HCT116 (cell line): ENCODE data around the gene STARD3NL. TPM values are rescaled to one million over a fixed set of nuclear protein-coding genes. Genes with fewer than 3 reads are reported as not detected.

Source experiments
- ATAC-seq: fragments of 200-7000 bp; cut with Tn5 transposase; 2 replicates; pipeline ENCODE4 v1.9.1; 2020; ENCODE audit warnings: mild to moderate bottlenecking, moderate library complexity
- BruUV-seq: library from RNA; stranded (reverse); fragments of 400-500 nt; replicated peaks from 2 replicates; lab custom pipeline; 2021; lab: Mats Ljungman, UMichigan
- CTCF ChIA-PET: fragments of 300-600 bp; sonication (Branson Sonifier 250); formaldehyde crosslinking; loops from one replicate; lab custom pipeline; 2021; ENCODE audit warnings: antibody characterized with exemption; lab: Charles Lee
- POLR2A ChIA-PET: fragments of 300-600, 350-600 bp; sonication (Branson Sonifier 250); formaldehyde crosslinking; loops from one replicate; lab custom pipeline; 2021; ENCODE audit warnings: antibody characterized with exemption; lab: Charles Lee
- RAD21 ChIA-PET, 2 experiments: fragments of 300-600 bp; sonication (Branson Sonifier 250); formaldehyde crosslinking; loops; one replicate each; lab custom pipeline; 2023; ENCODE audit warnings: low total read pairs in 2 of 2; ENCODE audit not compliant: uncharacterized antibody in 2 of 2, unreplicated experiment in 2 of 2, low non-redundant PET in 1 of 2; lab: Charles Lee
- DNase-seq: peaks from one replicate; pipeline ENCODE4 v3.0.0-alpha.2; 2010; ENCODE audit warnings: low read depth, low spot score
- H2AFZ ChIP-seq: fragments of 200-600 bp; shearing (Covaris generic), sonication (generic); 2 replicates; pipeline ENCODE4 v1.6.1; 2017; ENCODE audit warnings: low read depth, mixed run types, mixed read lengths, antibody characterized with exemption, low read length; ENCODE audit not compliant: poor library complexity, severe bottlenecking
- H3K27ac ChIP-seq: 2 replicates; pipeline ENCODE4 v1.5.1; 2012; ENCODE audit warnings: low read depth, low read length
- H3K27me3 ChIP-seq: fragments of 200-600 bp; sonication (generic); 2 replicates; pipeline ENCODE4 v1.6.1; 2016; ENCODE audit warnings: mixed run types, low read length, mixed read lengths; ENCODE audit not compliant: insufficient read depth
- H3K36me3 ChIP-seq, 2 experiments: fragments of 200-500 bp in 1 of 2; fragments of 200-600 bp in 1 of 2; sonication (Bioruptor generic) in 1 of 2; sonication (generic) in 1 of 2; 2 replicates each; pipeline versions ENCODE4 v1.5.1 to v1.6.1; 2014 to 2016; ENCODE audit warnings: low read length in 2 of 2, inconsistent platforms in 1 of 2, mixed read lengths in 1 of 2, mixed run types in 1 of 2; ENCODE audit not compliant: insufficient read depth in 2 of 2, control insufficient read depth in 1 of 2
- H3K4me1 ChIP-seq, 2 experiments: fragments of 200-600 bp in 1 of 2; sonication (generic) in 1 of 2; 2 replicates each; pipeline versions ENCODE4 v1.5.1 to v1.6.1; 2012 to 2017; ENCODE audit warnings: low read length in 2 of 2, inconsistent platforms in 1 of 2, mild to moderate bottlenecking in 1 of 2, mixed read lengths in 1 of 2, mixed run types in 1 of 2, moderate library complexity in 1 of 2; ENCODE audit not compliant: insufficient read depth in 2 of 2, control insufficient read depth in 1 of 2
- H3K4me2 ChIP-seq: fragments of 200-600 bp; sonication (generic); 2 replicates; pipeline ENCODE4 v1.6.1; 2017; ENCODE audit warnings: mixed run types, low read length, mixed read lengths
- H3K4me3 ChIP-seq, 2 experiments: fragments of 200-600 bp in 1 of 2; sonication (generic) in 1 of 2; replicated peaks in 1 of 2; 2 replicates each; pipeline ENCODE4 v1.5.1; 2011 to 2016; ENCODE audit warnings: low read length in 2 of 2, control low read depth in 1 of 2, low read depth in 1 of 2, mild to moderate bottlenecking in 1 of 2, mixed read lengths in 1 of 2, mixed run types in 1 of 2
- H3K79me2 ChIP-seq: fragments of 200-600 bp; sonication (generic); 2 replicates; pipeline ENCODE4 v1.6.1; 2017; ENCODE audit warnings: mild to moderate bottlenecking, mixed run types, low read length, moderate library complexity, mixed read lengths; ENCODE audit not compliant: insufficient read depth
- H3K9ac ChIP-seq: fragments of 200-600 bp; sonication (generic); 2 replicates; pipeline ENCODE4 v1.6.1; 2016; ENCODE audit warnings: low read length, mixed read lengths
- H3K9me2 ChIP-seq: fragments of 200-600 bp; sonication (generic), shearing (Covaris generic); 2 replicates; pipeline ENCODE4 v1.6.1; 2017; ENCODE audit warnings: mixed run types, mild to moderate bottlenecking, moderate library complexity; ENCODE audit not compliant: insufficient read depth
- H3K9me3 ChIP-seq, 2 experiments: fragments of 200-500 bp in 1 of 2; fragments of 200-600 bp in 1 of 2; sonication (Bioruptor generic) in 1 of 2; sonication (generic) in 1 of 2; 2 replicates each; pipeline ENCODE4 v1.6.1; 2014 to 2017; ENCODE audit warnings: low read length in 2 of 2, mixed read lengths in 2 of 2, inconsistent platforms in 1 of 2, low read depth in 1 of 2, mild to moderate bottlenecking in 1 of 2, mixed run types in 1 of 2, moderate library complexity in 1 of 2; ENCODE audit not compliant: control insufficient read depth in 1 of 2, insufficient read depth in 1 of 2
- H4K20me1 ChIP-seq: fragments of 200-600 bp; sonication (generic), shearing (Covaris generic); 2 replicates; pipeline ENCODE4 v1.6.1; 2017; ENCODE audit warnings: mixed run types, mild to moderate bottlenecking, moderate library complexity; ENCODE audit not compliant: insufficient read depth
- CBX3 ChIP-seq: IDR thresholded peaks from 2 replicates; pipeline ENCODE4 v1.6.1; 2012; ENCODE audit warnings: low read depth
- ELF1 ChIP-seq: IDR thresholded peaks from 2 replicates; pipeline ENCODE4 v1.6.1; 2012; ENCODE audit warnings: low read depth, borderline replicate concordance
- EZH2 ChIP-seq: fragments of 200-600 bp; sonication (generic); IDR thresholded peaks from 2 replicates; pipeline ENCODE4 v1.6.1; 2017; ENCODE audit warnings: antibody characterized with exemption, mixed run types
- EZH2phosphoT487 ChIP-seq: fragments of 200-600 bp; IDR thresholded peaks from 2 replicates; pipeline ENCODE4 v1.6.1; 2018; ENCODE audit warnings: antibody characterized with exemption, borderline replicate concordance
- FOSL1 ChIP-seq: IDR thresholded peaks from 2 replicates; pipeline ENCODE4 v1.6.1; 2012; ENCODE audit warnings: low read depth
- JUND ChIP-seq: IDR thresholded peaks from 2 replicates; pipeline ENCODE4 v1.6.1; 2012
- MAX ChIP-seq: IDR thresholded peaks from 2 replicates; pipeline ENCODE4 v1.6.1; 2012
- POLR2A ChIP-seq: IDR thresholded peaks from 2 replicates; pipeline ENCODE4 v1.7.0; 2011; ENCODE audit warnings: borderline replicate concordance; ENCODE audit not compliant: insufficient read depth, insufficient read length; ENCODE audit errors: extremely low read depth
- POLR2AphosphoS5 ChIP-seq: IDR thresholded peaks from 2 replicates; pipeline ENCODE4 v1.6.1; 2011; ENCODE audit warnings: mild to moderate bottlenecking, low read depth, low read length, moderate library complexity
- RAD21 ChIP-seq: IDR thresholded peaks from 2 replicates; pipeline ENCODE4 v1.6.1; 2012; ENCODE audit warnings: low read depth, mild to moderate bottlenecking
- REST ChIP-seq: IDR thresholded peaks from 2 replicates; pipeline ENCODE4 v1.6.1; 2012; ENCODE audit warnings: low read depth
- SIN3A ChIP-seq: IDR thresholded peaks from 2 replicates; pipeline ENCODE4 v1.6.1; 2012; ENCODE audit warnings: low read depth
- SP1 ChIP-seq: IDR thresholded peaks from 2 replicates; pipeline ENCODE4 v1.6.1; 2012; ENCODE audit warnings: low read depth
- TCF7L2 ChIP-seq: IDR thresholded peaks from 2 replicates; pipeline ENCODE4 v1.7.0; 2011; ENCODE audit warnings: borderline replicate concordance, inconsistent platforms; ENCODE audit not compliant: insufficient read depth, insufficient read length; ENCODE audit errors: extremely low read depth
- YY1 ChIP-seq: IDR thresholded peaks from 2 replicates; pipeline ENCODE4 v1.6.1; 2011; ENCODE audit warnings: low read length, low read depth, moderate library complexity, mild to moderate bottlenecking; ENCODE audit not compliant: insufficient replicate concordance; ENCODE audit errors: extremely low read depth
- ZFX ChIP-seq: fragments of 450-650 bp; IDR thresholded peaks from 2 replicates; pipeline ENCODE4 v1.6.1; 2017
- intact Hi-C: fragments of 100-400 bp; cut with micrococcal nuclease; formaldehyde crosslinking; loops from 2 replicates; pipeline ENCODE4 v1.10.0; 2022
- total RNA-seq: library from RNA; stranded (reverse); gene quantifications from one replicate; pipeline ENCODE4 v1.2.1, GENCODE V29; 2021; ENCODE audit not compliant: unreplicated experiment
- TF ChIP-seq, protein P1 (sequence below), 3 experiments: fragments of 200-600 bp in 1 of 3; sonication (generic) in 1 of 3; IDR thresholded peaks in 2 of 3; conservative IDR thresholded peaks in 1 of 3; 2 replicates each; pipeline ENCODE4 v1.5.1; 2012 to 2017; ENCODE audit warnings: low read depth in 2 of 3, low read length in 2 of 3, antibody characterized with exemption in 1 of 3, borderline replicate concordance in 1 of 3, control low read depth in 1 of 3, mild to moderate bottlenecking in 1 of 3, mixed read lengths in 1 of 3, mixed run types in 1 of 3, moderate library complexity in 1 of 3; ENCODE audit not compliant: insufficient read depth in 1 of 3
- TF ChIP-seq, protein P2 (sequence below): IDR thresholded peaks from 2 replicates; pipeline ENCODE4 v1.6.1; 2012

The STARD3NL gene
- total RNA-seq, 1 experiment from 2014 or later = 32.0 TPM

DNA sequence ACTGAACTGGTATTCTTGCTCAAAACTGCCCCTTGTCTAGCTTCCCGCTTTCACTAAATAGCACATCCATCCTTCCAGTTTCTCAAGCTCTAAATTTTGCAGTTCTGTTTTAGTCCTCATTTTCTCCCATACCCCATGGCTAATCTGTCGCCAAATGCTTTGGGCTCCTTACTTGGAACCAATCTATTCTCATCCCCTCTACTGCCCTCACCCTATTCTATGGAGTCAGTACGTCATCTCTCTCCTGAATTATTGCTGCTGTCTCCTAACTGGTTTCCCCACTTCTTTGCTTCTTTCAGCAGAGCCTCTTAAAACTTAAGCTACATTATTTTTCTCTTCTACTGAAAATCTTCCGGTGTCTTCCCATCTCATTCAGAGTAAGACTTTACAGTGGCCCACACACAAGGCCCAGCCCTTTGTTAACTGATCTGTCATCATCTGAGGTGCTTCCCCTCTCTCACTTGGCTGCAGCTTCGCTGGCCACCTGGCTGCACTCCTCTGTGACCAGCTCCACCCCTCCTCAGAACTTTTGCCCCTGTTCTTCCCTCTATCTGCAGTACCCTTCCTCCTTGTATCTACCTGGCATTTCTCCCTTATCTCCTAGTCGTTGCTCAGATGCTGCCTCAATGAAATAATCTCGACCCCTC is 9.9 kb downstream of the STARD3NL start:
- no peak for ATAC-seq
- Histone ChIP-seq H3K79me2 (peaks cover 21% of the 10 kb centered on the region), H4K20me1 (no peaks in the 10 kb centered on the region), H3K4me1 (no peaks in the 10 kb centered on the region), H2AFZ (no peak overlapping the region), H3K27ac (no peak overlapping the region), H3K4me2 (no peak overlapping the region), H3K36me3 (no peaks in the 10 kb centered on the region), H3K9me3 (no peaks in the 10 kb centered on the region), H3K4me3 (no peak overlapping the region), H3K9ac (no peak overlapping the region), H3K9me2 (no peaks in the 10 kb centered on the region), H3K27me3 (no peaks in the 10 kb centered on the region)
- POLR2A ChIA-PET = no interaction called here
- DNase-seq = no peak
- intact Hi-C loops = no loop called here
- no peak for TF ChIP-seq SP1
- TF ChIP-seq CBX3 = no peak
- TF ChIP-seq REST = no peak
- TF ChIP-seq MAX = no peak
- no peak for TF ChIP-seq TCF7L2
- no peak for TF ChIP-seq JUND
- no peak for TF ChIP-seq FOSL1
- TF ChIP-seq, protein P1, sequence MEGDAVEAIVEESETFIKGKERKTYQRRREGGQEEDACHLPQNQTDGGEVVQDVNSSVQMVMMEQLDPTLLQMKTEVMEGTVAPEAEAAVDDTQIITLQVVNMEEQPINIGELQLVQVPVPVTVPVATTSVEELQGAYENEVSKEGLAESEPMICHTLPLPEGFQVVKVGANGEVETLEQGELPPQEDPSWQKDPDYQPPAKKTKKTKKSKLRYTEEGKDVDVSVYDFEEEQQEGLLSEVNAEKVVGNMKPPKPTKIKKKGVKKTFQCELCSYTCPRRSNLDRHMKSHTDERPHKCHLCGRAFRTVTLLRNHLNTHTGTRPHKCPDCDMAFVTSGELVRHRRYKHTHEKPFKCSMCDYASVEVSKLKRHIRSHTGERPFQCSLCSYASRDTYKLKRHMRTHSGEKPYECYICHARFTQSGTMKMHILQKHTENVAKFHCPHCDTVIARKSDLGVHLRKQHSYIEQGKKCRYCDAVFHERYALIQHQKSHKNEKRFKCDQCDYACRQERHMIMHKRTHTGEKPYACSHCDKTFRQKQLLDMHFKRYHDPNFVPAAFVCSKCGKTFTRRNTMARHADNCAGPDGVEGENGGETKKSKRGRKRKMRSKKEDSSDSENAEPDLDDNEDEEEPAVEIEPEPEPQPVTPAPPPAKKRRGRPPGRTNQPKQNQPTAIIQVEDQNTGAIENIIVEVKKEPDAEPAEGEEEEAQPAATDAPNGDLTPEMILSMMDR (IDR thresholded peaks at IDR 0.05 in 2 of 3, conservative IDR thresholded peaks at IDR 0.05 in 1 of 3; ENCODE audit: borderline replicate concordance in 1 of 3, insufficient read depth in 1 of 3, low read depth in 2 of 3, low read length in 2 of 3) = no peak
- TF ChIP-seq ELF1 = no peak
- TF ChIP-seq EZH2phosphoT487 = no peak
- no peak for TF ChIP-seq SIN3A
- TF ChIP-seq ZFX = no peak
- TF ChIP-seq RAD21 = no peak
- TF ChIP-seq, protein P2, sequence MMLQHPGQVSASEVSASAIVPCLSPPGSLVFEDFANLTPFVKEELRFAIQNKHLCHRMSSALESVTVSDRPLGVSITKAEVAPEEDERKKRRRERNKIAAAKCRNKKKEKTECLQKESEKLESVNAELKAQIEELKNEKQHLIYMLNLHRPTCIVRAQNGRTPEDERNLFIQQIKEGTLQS = no peak
- TF ChIP-seq POLR2A = no peak
- TF ChIP-seq POLR2AphosphoS5 = no peak
- no peak for TF ChIP-seq EZH2
- TF ChIP-seq YY1 = no peak
- RAD21 ChIA-PET = no interaction called here
- no TSS peak for BruUV-seq
- CTCF ChIA-PET = no interaction called here
